Effector memory CD4-positive, alpha-beta T cell (primary cell): ENCODE results near the gene YARS1.

ENCODE experiments used
- DNase-seq, 3 donors: peaks; one replicate each; pipeline ENCODE4 v3.0.0-alpha.2; 2020
- H3K27ac ChIP-seq: 2 replicates; pipeline ENCODE4 v1.7.0; 2013; ENCODE audit warnings: mild to moderate bottlenecking, low read length, moderate library complexity; ENCODE audit not compliant: insufficient read depth, poor library complexity, severe bottlenecking
- H3K27me3 ChIP-seq: replicated peaks from 2 replicates; pipeline ENCODE4 v1.7.0; 2013; ENCODE audit warnings: mild to moderate bottlenecking, low read length; ENCODE audit not compliant: insufficient read depth, control insufficient read depth, poor library complexity, severe bottlenecking
- H3K36me3 ChIP-seq: 2 replicates; pipeline ENCODE4 v1.7.0; 2013; ENCODE audit warnings: mild to moderate bottlenecking, low read length, moderate library complexity; ENCODE audit not compliant: control insufficient read depth, insufficient read depth
- H3K4me1 ChIP-seq: 2 replicates; pipeline ENCODE4 v1.7.0; 2013; ENCODE audit warnings: low read length, mild to moderate bottlenecking; ENCODE audit not compliant: control insufficient read depth, insufficient read depth, poor library complexity, severe bottlenecking
- H3K4me3 ChIP-seq: 2 replicates; pipeline ENCODE4 v1.7.0; 2013; ENCODE audit warnings: low read length, low read depth, mild to moderate bottlenecking; ENCODE audit not compliant: insufficient read depth, poor library complexity, severe bottlenecking
- H3K9me3 ChIP-seq: 2 replicates; pipeline ENCODE4 v1.7.0; 2013; ENCODE audit warnings: mild to moderate bottlenecking, low read length, moderate library complexity; ENCODE audit not compliant: control insufficient read depth
- total RNA-seq, 3 donors: gene quantifications; one replicate each; lab custom pipeline; 2026; lab: John Stamatoyannopoulos, UW

The YARS1 gene
- 66.0 to 84.3 (median 75.9) reads per million in 3 donors for total RNA-seq

GRCh38 chr1:32817159-32817814 lies at the start of gene YARS1, which contains the start of gene S100PBP:
TSS of gene YARS1 (minus strand) at chr1:32817358. CDS start at chr1:32817244, 114 bp downstream.
TSS of gene S100PBP (plus strand) at chr1:32817653. CDS start at chr1:32826100, 8,447 bp downstream.
- Histone ChIP-seq H3K27ac (peak within 1 kb of the TSS; percentile 83), H3K4me1 (peaks cover 26% of the 10 kb centered on the region), H3K4me3 (peak within 1 kb of the TSS; percentile 93), H3K36me3 (no peaks in the 10 kb centered on the region), H3K27me3 (no peaks in the 10 kb centered on the region), H3K9me3 (no peaks in the 10 kb centered on the region)
- DNase-seq, result peak; percentile 98 to 99 (median 99)

GRCh38 chr1:32865639-32866405 lies 48.7 kb upstream of the YARS1 start:
- Histone ChIP-seq H3K27me3 (peaks cover 3% of the 10 kb centered on the region), H3K9me3 (no peaks in the 10 kb centered on the region), H3K27ac (no peak overlapping the region), H3K4me3 (no peak overlapping the region), H3K36me3 (peaks cover 11% of the 10 kb centered on the region), H3K4me1 (peaks cover 3% of the 10 kb centered on the region)
- DNase-seq, result no peak

- H3K27ac ChIP-seq, result no peak overlapping the region
- H3K4me3 ChIP-seq, result no peak overlapping the region
- H3K36me3 ChIP-seq, result peaks cover 11% of the 10 kb centered on the region
These were observed 47.3 kb upstream of the YARS1 start for GRCh38 chr1:32864375-32865019.

GRCh38 chr1:32863881-32864245 lies 46.7 kb upstream of the YARS1 start:
- no peak for DNase-seq
- Histone ChIP-seq H3K27me3 (no peaks in the 10 kb centered on the region), H3K36me3 (peaks cover 11% of the 10 kb centered on the region), H3K4me1 (no peaks in the 10 kb centered on the region), H3K9me3 (no peaks in the 10 kb centered on the region), H3K27ac (no peak overlapping the region), H3K4me3 (no peak overlapping the region)

More at GRCh38 chr1:32864375-32865019, 47.3 kb upstream of the YARS1 start:
- Histone ChIP-seq H3K27me3 (peaks cover 3% of the 10 kb centered on the region), H3K4me1 (no peaks in the 10 kb centered on the region), H3K9me3 (no peaks in the 10 kb centered on the region)
- DNase-seq, result no peak

GRCh38 chr1:32863218-32863880 lies 46.2 kb upstream of the YARS1 start:
- no peaks in the 10 kb centered on the region for H3K9me3 ChIP-seq
- H3K4me1 ChIP-seq, result no peaks in the 10 kb centered on the region
- no peak for DNase-seq
- H3K36me3 ChIP-seq, result peaks cover 11% of the 10 kb centered on the region
- no peaks in the 10 kb centered on the region for H3K27me3 ChIP-seq
- no peak overlapping the region for H3K4me3 ChIP-seq
- H3K27ac ChIP-seq, result no peak overlapping the region

GRCh38 chr1:32861904-32862695 lies 44.9 kb upstream of the YARS1 start:
- peaks cover 20% of the 10 kb centered on the region for H3K36me3 ChIP-seq
- no peak overlapping the region for H3K4me3 ChIP-seq
- H3K27me3 ChIP-seq, result no peaks in the 10 kb centered on the region
- H3K4me1 ChIP-seq, result no peaks in the 10 kb centered on the region
- no peak for DNase-seq
- H3K9me3 ChIP-seq, result no peaks in the 10 kb centered on the region
- H3K27ac ChIP-seq, result no peak overlapping the region

- Histone ChIP-seq H3K4me3 (no peak overlapping the region), H3K27me3 (no peaks in the 10 kb centered on the region), H3K36me3 (peaks cover 35% of the 10 kb centered on the region), H3K27ac (no peak overlapping the region), H3K4me1 (no peaks in the 10 kb centered on the region), H3K9me3 (no peaks in the 10 kb centered on the region)
- no peak for DNase-seq
These were observed 43.4 kb upstream of the YARS1 start for GRCh38 chr1:32860566-32860965.

- Histone ChIP-seq H3K4me3 (no peak overlapping the region), H3K27me3 (no peaks in the 10 kb centered on the region), H3K36me3 (peaks cover 39% of the 10 kb centered on the region), H3K9me3 (no peaks in the 10 kb centered on the region), H3K4me1 (no peaks in the 10 kb centered on the region), H3K27ac (no peak overlapping the region)
- no peak for DNase-seq
These were observed 42.8 kb upstream of the YARS1 start for GRCh38 chr1:32859915-32860314.

GRCh38 chr1:32858791-32859190 lies 41.6 kb upstream of the YARS1 start:
- DNase-seq, result no peak
- H3K27me3 ChIP-seq, result no peaks in the 10 kb centered on the region
- no peak overlapping the region for H3K4me3 ChIP-seq
- no peaks in the 10 kb centered on the region for H3K4me1 ChIP-seq
- H3K9me3 ChIP-seq, result no peaks in the 10 kb centered on the region
- H3K27ac ChIP-seq, result no peak overlapping the region
- peaks cover 39% of the 10 kb centered on the region for H3K36me3 ChIP-seq
